K562 (cell line): ENCODE data around the gene CD14. TPM values are rescaled to one million over a fixed set of nuclear protein-coding genes. Genes with fewer than 3 reads are reported as not detected.
A peak's percentile ranks its signal among the peaks of the same experiment; 100 is the strongest.

Source experiments
- ATAC-seq: fragments of 200-7000 bp; cut with Tn5 transposase; 3 replicates; pipeline ENCODE4 v1.9.1; 2020; ENCODE audit warnings: moderate library complexity
- BruUV-seq: library from RNA; stranded (reverse); fragments of 400-500 nt; replicated peaks from 2 replicates; lab custom pipeline; 2021; lab: Mats Ljungman, UMichigan
- CTCF ChIA-PET: fragments of 300-600 bp; formaldehyde crosslinking; extraction: SDS; loops from one replicate; lab custom pipeline; 2021; ENCODE audit warnings: low intra/inter-chr PET ratio; lab: Yijun Ruan, JAX
- POLR2A ChIA-PET: fragments of 300-600, 350-650 bp; sonication (Branson Sonifier 250); formaldehyde crosslinking; extraction: SDS; loops from one replicate; lab custom pipeline; 2021; ENCODE audit warnings: antibody characterized with exemption, inconsistent platforms; lab: Yijun Ruan, JAX
- DNase-seq, 4 experiments: peaks; one replicate each; pipeline versions ENCODE4 v3.0.0 to v3.0.0-alpha.2; 2011 to 2018; ENCODE audit warnings: low spot score in 3 of 4, mixed read lengths in 3 of 4; ENCODE audit errors: extremely low read depth in 1 of 4
- FAIRE-seq: peaks from 2 replicates; lab custom pipeline; 2011; peaks lifted over from hg19 to GRCh38; lab: Jason Lieb, UNC
- H2AFZ ChIP-seq: 2 replicates; pipeline ENCODE4 v1.6.0; 2011; ENCODE audit warnings: low read depth, low read length, control low read depth, inconsistent platforms
- H3K27ac ChIP-seq: fragments of 200-600 bp; 3 replicates; pipeline ENCODE4 v1.8.0; 2011; ENCODE audit warnings: low read depth, mild to moderate bottlenecking, control low read depth, inconsistent platforms, low read length, moderate library complexity, mixed read lengths; ENCODE audit errors: extremely low read depth
- H3K27me3 ChIP-seq, 2 experiments: fragments of 300-600 bp in 1 of 2; 2 replicates in 1 of 2; 3 replicates in 1 of 2; pipeline versions ENCODE4 v1.6.0 to v1.8.0; 2011; ENCODE audit warnings: inconsistent platforms in 2 of 2, low read length in 2 of 2, mild to moderate bottlenecking in 1 of 2, mixed read lengths in 1 of 2, moderate library complexity in 1 of 2; ENCODE audit not compliant: control insufficient read depth in 2 of 2, insufficient read depth in 2 of 2
- H3K36me3 ChIP-seq: fragments of 300-600 bp; 3 replicates; pipeline ENCODE4 v1.8.0; 2011; ENCODE audit warnings: mild to moderate bottlenecking, low read length, inconsistent platforms; ENCODE audit not compliant: control insufficient read depth, insufficient read depth
- H3K4me1 ChIP-seq, 2 experiments: fragments of 200-600 bp in 1 of 2; replicated peaks in 1 of 2; 2 replicates in 1 of 2; 3 replicates in 1 of 2; pipeline versions ENCODE4 v1.5.1 to v1.8.0; 2011; ENCODE audit warnings: inconsistent platforms in 2 of 2, low read length in 2 of 2, mild to moderate bottlenecking in 1 of 2, mixed read lengths in 1 of 2, moderate library complexity in 1 of 2; ENCODE audit not compliant: control insufficient read depth in 2 of 2, insufficient read depth in 2 of 2
- H3K4me2 ChIP-seq: 2 replicates; pipeline ENCODE4 v1.6.1; 2011; ENCODE audit warnings: low read length, control low read depth, inconsistent platforms, mixed read lengths; ENCODE audit not compliant: insufficient read depth
- H3K4me3 ChIP-seq: fragments of 200-600 bp; sonication (generic), shearing (Covaris generic); 2 replicates; pipeline ENCODE4 v1.5.1; 2016; ENCODE audit warnings: control low read depth, inconsistent platforms
- H3K79me2 ChIP-seq: fragments of 200-600 bp; 3 replicates; pipeline ENCODE4 v1.8.0; 2011; ENCODE audit warnings: low read length, inconsistent platforms; ENCODE audit not compliant: control insufficient read depth, insufficient read depth
- H3K9ac ChIP-seq, 2 experiments: 2 replicates each; pipeline versions ENCODE4 v1.6.0 to v1.6.1; 2011; ENCODE audit warnings: low read depth in 2 of 2, low read length in 2 of 2, control low read depth in 1 of 2, inconsistent platforms in 1 of 2, mild to moderate bottlenecking in 1 of 2, mixed read lengths in 1 of 2; ENCODE audit not compliant: insufficient read depth in 1 of 2
- H3K9me1 ChIP-seq: one replicate; pipeline ENCODE4 v1.6.0; 2011; ENCODE audit warnings: inconsistent platforms, mild to moderate bottlenecking, low read length, moderate library complexity; ENCODE audit not compliant: control insufficient read depth, insufficient read depth
- H3K9me3 ChIP-seq: replicated peaks from 2 replicates; pipeline ENCODE4 v1.5.1; 2011; ENCODE audit warnings: low read depth, low read length, inconsistent platforms; ENCODE audit not compliant: control insufficient read depth, insufficient read depth
- H4K20me1 ChIP-seq: replicated peaks from 2 replicates; pipeline ENCODE4 v1.6.1; 2011; ENCODE audit warnings: low read length, inconsistent platforms, mixed read lengths; ENCODE audit not compliant: control insufficient read depth, insufficient read depth
- EGR1 ChIP-seq: fragments of 450-650 bp; conservative IDR thresholded peaks from 2 replicates; pipeline ENCODE4 v1.6.1; 2017; ENCODE audit warnings: mild to moderate bottlenecking
- MYNN ChIP-seq, 2 experiments: sonication (generic); formaldehyde crosslinking in 1 of 2; IDR thresholded peaks; 2 replicates each; pipeline versions ENCODE4 v1.5.0 to v1.6.1; 2016 to 2020; ENCODE audit warnings: antibody characterized with exemption in 1 of 2, missing genetic modification reagents in 1 of 2
- ZNF263 ChIP-seq: sonication (generic); formaldehyde crosslinking; IDR thresholded peaks from 2 replicates; pipeline ENCODE4 v1.8.0; 2022; ENCODE audit warnings: mild to moderate bottlenecking, missing genetic modification reagents, borderline replicate concordance
- WGBS: fragments of 100-300 bp; shearing (Covaris generic); methylation state at CpG from one replicate; pipeline ENCODE4 v1.1.6; 2016; ENCODE audit warnings: low coverage, mixed read lengths; ENCODE audit not compliant: insufficient coverage; ENCODE audit errors: missing lambda C conversion rate; 5-methylcytosine and 5-hydroxymethylcytosine counted together
- in situ Hi-C: fragments of 300-500 bp; cut with MboI; formaldehyde crosslinking; loops from 4 replicates; pipeline ENCODE4 v1.15.0; 2018; ENCODE audit warnings: inconsistent platforms, mixed read lengths
- intact Hi-C: fragments of 100-400 bp; cut with micrococcal nuclease; formaldehyde crosslinking; loops from 2 replicates; pipeline ENCODE4 v1.14.2; 2022
- polyA plus RNA-seq, 8 experiments: library from polyadenylated mRNA; depleted of rRNA in 4 of 8; stranded (reverse) in 5 of 8; unstranded in 3 of 8; fragments of >200 nt; fragmentation: Nextera tagmentation in 2 of 8; fragmentation: Illumina TruSeq in 1 of 8; extraction: Ambion mirVana in 2 of 8; extraction: Trizol in 1 of 8; gene quantifications; 2 replicates each; pipeline versions ENCODE4 v1.2.1 to v1.2.3, GENCODE V29; 2011 to 2014; ENCODE audit warnings: inconsistent platforms in 1 of 8, missing spikeins in 1 of 8
- total RNA-seq, 7 experiments: library from RNA; depleted of rRNA in 6 of 7; stranded (reverse); fragments of >200 nt in 6 of 7; fragmentation: Illumina TruSeq in 2 of 7; extraction: Trizol in 2 of 7; gene quantifications; 2 replicates each; pipeline versions ENCODE4 v1.2.1 to v1.2.3, GENCODE V29; 2011 to 2021; ENCODE audit warnings: low replicate concordance in 1 of 7
- TF ChIP-seq, protein P1 (sequence below), 2 experiments: fragments of 450-650 bp in 1 of 2; sonication (generic) in 1 of 2; formaldehyde crosslinking in 1 of 2; IDR thresholded peaks in 1 of 2; conservative IDR thresholded peaks in 1 of 2; 2 replicates each; pipeline versions ENCODE4 v1.6.1 to v1.8.1; 2016 to 2023; ENCODE audit warnings: mild to moderate bottlenecking in 2 of 2, moderate library complexity in 2 of 2, inconsistent platforms in 1 of 2, missing genetic modification reagents in 1 of 2
- TF ChIP-seq, protein P2 (sequence below): sonication (generic); formaldehyde crosslinking; IDR thresholded peaks from 2 replicates; pipeline ENCODE4 v1.8.1; 2023; ENCODE audit warnings: mild to moderate bottlenecking, missing genetic modification reagents
- TF ChIP-seq, protein P3 (sequence below): fragments of 450-650 bp; IDR thresholded peaks from 2 replicates; pipeline ENCODE4 v1.6.1; 2016; ENCODE audit warnings: antibody characterized with exemption

Gene CD14
- total and polyA plus RNA-seq, 9 of the 15 experiments (the other 6 are each of a cell fraction or from before 2014, with no cell fraction given): 0.07 to 0.47 (median 0.14) TPM; not detected in 2

DNA sequence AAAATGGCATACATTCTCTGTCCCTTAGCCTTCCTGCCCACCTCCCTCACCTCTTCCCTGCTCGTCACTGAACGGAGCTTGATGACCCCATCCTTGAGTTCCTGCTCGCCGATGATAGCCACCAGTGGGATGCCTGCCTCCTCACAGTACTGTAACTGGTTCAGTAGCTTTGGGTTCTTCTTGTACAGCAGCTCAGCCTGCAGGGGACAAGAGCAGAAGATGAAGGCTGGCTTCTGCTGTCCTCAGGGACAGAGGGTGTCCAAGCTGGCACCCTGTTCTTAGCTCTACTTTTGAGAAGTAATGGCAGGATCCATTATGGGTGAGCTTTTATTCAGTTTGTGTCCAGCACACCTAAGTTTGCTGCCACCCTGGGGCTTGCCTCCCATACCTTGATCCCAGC is 41.7 kb upstream of the CD14 start:
- TF ChIP-seq MYNN (IDR thresholded peaks at IDR 0.05) (0 out of 2 replicates have a peak, but pooled peaks have one; percentile 13), MYNN (CRISPR knock-in tag; IDR thresholded peaks at IDR 0.05) (no peak), EGR1 (no peak)
- TF ChIP-seq, protein P1, sequence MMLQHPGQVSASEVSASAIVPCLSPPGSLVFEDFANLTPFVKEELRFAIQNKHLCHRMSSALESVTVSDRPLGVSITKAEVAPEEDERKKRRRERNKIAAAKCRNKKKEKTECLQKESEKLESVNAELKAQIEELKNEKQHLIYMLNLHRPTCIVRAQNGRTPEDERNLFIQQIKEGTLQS (IDR thresholded peaks at IDR 0.05): no peak
- TF ChIP-seq, protein P1 (CRISPR knock-in tag; conservative IDR thresholded peaks at IDR 0.05): no peak
- peaks cover 10 to 16% of the 10 kb centered on the region in 2 experiments; a peak in 4 of 5 replicates for H3K4me1 ChIP-seq
- no peaks in the 10 kb centered on the region for H3K9me1 ChIP-seq
- ATAC-seq (no peak), DNase-seq (no peak), FAIRE-seq (no peak)
- peaks cover 85% of the 10 kb centered on the region for H3K36me3 ChIP-seq
- H2AFZ ChIP-seq: no peak overlapping the region
- BruUV-seq: no TSS peak
- no peak overlapping the region for H3K4me2 ChIP-seq
- in situ Hi-C loops (no loop called here), intact Hi-C loops (no loop called here)
- H4K20me1 ChIP-seq: no peaks in the 10 kb centered on the region
- 96% methylated on average over 4 of the region's 4 CpGs for WGBS
- H3K4me3 ChIP-seq: no peak overlapping the region
- H3K79me2 ChIP-seq: no peaks in the 10 kb centered on the region
- H3K9ac ChIP-seq: no peak overlapping the region
- CTCF ChIA-PET: no interaction called here
- no peaks in the 10 kb centered on the region for H3K27me3 ChIP-seq
- H3K27ac ChIP-seq: no peak overlapping the region
- H3K9me3 ChIP-seq: no peaks in the 10 kb centered on the region
- POLR2A ChIA-PET: interaction anchor here (1.0 to 3.6 kb wide), 5 partner anchors 11 to 36 kb away, joined by 3 to 12 read pairs (median 4); partner anchors contain the start of genes HARS1, HARS2, IK and NDUFA2

DNA sequence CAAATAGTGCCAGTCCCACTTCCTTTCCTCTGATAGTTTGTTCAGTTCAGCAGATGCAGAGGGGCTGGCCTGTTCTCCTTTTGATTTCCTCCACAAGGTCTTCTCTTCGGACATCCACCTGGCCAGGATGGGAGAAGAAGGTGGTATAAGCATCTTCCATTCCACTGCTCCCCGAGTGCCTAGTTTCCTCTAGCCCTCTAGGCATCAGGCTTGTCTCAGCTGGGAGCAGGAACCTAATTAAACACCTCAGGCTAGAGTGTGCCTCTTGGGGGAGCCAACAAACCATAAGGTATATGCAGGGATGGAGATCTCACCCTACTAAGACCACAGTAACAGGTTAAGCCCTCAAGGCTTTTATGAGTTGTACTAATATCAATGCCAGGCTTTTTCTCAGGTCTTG is 41.2 kb upstream of the CD14 start:
- no peak overlapping the region for H2AFZ ChIP-seq
- ATAC-seq (peak; percentile 14; the same call in 1 of the 3 replicates), DNase-seq (no peak), FAIRE-seq (no peak)
- BruUV-seq: TSS peak; percentile 68
- no peaks in the 10 kb centered on the region for H3K27me3 ChIP-seq
- no peaks in the 10 kb centered on the region; the same call in 2 of the 3 replicates for H3K79me2 ChIP-seq
- H3K4me2 ChIP-seq: no peak overlapping the region
- intact Hi-C loops (no loop called here), in situ Hi-C loops (no loop called here)
- ChIA-PET POLR2A (interaction anchor here (0.8 to 3.6 kb wide), 5 partner anchors 9 to 37 kb away, joined by 3 to 12 read pairs (median 4); partner anchors contain the start of genes HARS1, HARS2, IK and NDUFA2), CTCF (no interaction called here)
- 85% methylated on average over 2 of the region's 2 CpGs for WGBS
- no peak overlapping the region for H3K4me3 ChIP-seq
- H3K36me3 ChIP-seq: peaks cover 85% of the 10 kb centered on the region
- H3K9me3 ChIP-seq: no peaks in the 10 kb centered on the region
- no peaks in the 10 kb centered on the region for H3K9me1 ChIP-seq
- no peaks in the 10 kb centered on the region for H4K20me1 ChIP-seq
- no peak overlapping the region for H3K27ac ChIP-seq
- H3K4me1 ChIP-seq: peaks cover 6 to 17% of the 10 kb centered on the region in 2 experiments; a peak in 4 of 5 replicates
- no peak overlapping the region for H3K9ac ChIP-seq
- TF ChIP-seq, protein P2, sequence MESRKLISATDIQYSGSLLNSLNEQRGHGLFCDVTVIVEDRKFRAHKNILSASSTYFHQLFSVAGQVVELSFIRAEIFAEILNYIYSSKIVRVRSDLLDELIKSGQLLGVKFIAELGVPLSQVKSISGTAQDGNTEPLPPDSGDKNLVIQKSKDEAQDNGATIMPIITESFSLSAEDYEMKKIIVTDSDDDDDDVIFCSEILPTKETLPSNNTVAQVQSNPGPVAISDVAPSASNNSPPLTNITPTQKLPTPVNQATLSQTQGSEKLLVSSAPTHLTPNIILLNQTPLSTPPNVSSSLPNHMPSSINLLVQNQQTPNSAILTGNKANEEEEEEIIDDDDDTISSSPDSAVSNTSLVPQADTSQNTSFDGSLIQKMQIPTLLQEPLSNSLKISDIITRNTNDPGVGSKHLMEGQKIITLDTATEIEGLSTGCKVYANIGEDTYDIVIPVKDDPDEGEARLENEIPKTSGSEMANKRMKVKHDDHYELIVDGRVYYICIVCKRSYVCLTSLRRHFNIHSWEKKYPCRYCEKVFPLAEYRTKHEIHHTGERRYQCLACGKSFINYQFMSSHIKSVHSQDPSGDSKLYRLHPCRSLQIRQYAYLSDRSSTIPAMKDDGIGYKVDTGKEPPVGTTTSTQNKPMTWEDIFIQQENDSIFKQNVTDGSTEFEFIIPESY: no peak
- TF ChIP-seq ZNF263: no peak
- TF ChIP-seq, protein P3, sequence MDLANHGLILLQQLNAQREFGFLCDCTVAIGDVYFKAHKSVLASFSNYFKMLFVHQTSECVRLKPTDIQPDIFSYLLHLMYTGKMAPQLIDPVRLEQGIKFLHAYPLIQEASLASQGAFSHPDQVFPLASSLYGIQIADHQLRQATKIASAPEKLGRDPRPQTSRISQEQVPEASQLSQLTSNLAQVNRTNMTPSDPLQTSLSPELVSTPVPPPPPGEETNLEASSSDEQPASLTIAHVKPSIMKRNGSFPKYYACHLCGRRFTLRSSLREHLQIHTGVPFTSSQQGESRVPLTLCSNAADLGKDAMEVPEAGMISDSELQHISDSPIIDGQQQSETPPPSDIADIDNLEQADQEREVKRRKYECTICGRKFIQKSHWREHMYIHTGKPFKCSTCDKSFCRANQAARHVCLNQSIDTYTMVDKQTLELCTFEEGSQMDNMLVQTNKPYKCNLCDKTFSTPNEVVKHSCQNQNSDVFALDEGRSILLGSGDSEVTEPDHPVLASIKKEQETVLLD: no peak
